Mucosa of stomach (tissue), 1 donor: Measurements from ENCODE around the gene SDHAF2.
A peak's percentile ranks its signal among the peaks of the same experiment; 100 is the strongest.
"Not testable (repeated sequence)": the region's sequence is repeated elsewhere in the genome, so short reads cannot be mapped to it uniquely, and the experiment has no call there.

Experiments
- H3K27me3 ChIP-seq: one replicate; pipeline ENCODE4 v1.7.0; 2013; ENCODE audit warnings: mild to moderate bottlenecking, low read length; ENCODE audit not compliant: control insufficient read depth, insufficient read depth
- H3K36me3 ChIP-seq: one replicate; pipeline ENCODE4 v1.7.0; 2013; ENCODE audit warnings: low read length; ENCODE audit not compliant: control insufficient read depth, insufficient read depth
- H3K4me1 ChIP-seq: one replicate; pipeline ENCODE4 v1.7.0; 2013; ENCODE audit warnings: mild to moderate bottlenecking, low read length; ENCODE audit not compliant: control insufficient read depth, insufficient read depth
- H3K4me3 ChIP-seq: one replicate; pipeline ENCODE4 v1.7.0; 2013; ENCODE audit warnings: low read length
- H3K9ac ChIP-seq: one replicate; pipeline ENCODE4 v1.7.0; 2013; ENCODE audit warnings: mild to moderate bottlenecking, low read length, moderate library complexity
- H3K9me3 ChIP-seq: one replicate; pipeline ENCODE4 v1.7.0; 2013; ENCODE audit warnings: mild to moderate bottlenecking, low read length, moderate library complexity; ENCODE audit not compliant: control insufficient read depth
- donor health status: Pancreatic carcinoma.

The SDHAF2 gene

DNA sequence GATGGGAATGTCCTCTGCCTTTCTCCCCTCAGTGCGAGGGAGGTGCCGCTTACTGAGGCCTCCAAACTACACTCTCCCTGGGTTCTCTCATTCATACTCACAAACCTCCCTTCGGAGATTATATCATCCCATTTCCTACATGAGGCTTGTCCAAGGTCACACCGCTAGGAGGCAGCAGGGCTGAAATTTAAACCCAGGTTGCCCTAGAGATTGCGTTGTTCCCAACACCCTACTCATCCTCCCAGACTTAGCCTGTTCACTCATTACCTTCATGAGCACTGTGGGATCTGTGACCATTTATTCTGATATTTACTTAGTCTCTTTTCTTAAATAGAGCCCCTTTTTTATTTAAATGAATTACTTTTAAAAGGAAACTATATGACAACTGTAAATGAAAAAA is 31.1 kb downstream of the SDHAF2 start:
- H3K9me3 ChIP-seq: no peaks in the 10 kb centered on the region
- H3K9ac ChIP-seq: no peak overlapping the region
- H3K36me3 ChIP-seq: no peaks in the 10 kb centered on the region
- no peaks in the 10 kb centered on the region for H3K4me1 ChIP-seq
- no peaks in the 10 kb centered on the region for H3K27me3 ChIP-seq
- H3K4me3 ChIP-seq: no peak overlapping the region

DNA sequence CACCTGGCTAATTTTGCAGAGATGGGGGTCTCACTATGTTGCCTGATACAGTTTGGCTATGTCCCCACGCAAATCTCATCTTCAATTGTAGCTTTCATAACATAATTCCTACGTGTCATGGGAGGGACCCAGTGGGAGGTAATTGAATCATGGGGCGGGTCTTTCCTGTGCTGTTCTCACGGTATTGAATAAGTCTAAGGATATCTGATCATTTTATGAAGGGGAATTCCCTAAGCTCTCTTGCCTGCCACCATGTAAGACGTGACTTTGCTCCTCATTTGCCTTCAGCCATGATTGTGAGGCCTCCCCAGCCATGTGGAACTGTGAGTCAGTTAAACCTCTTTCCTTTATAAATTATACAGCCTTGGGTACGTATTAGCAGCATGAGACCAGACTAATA is 37.7 kb downstream of the SDHAF2 start:
- not testable (repeated sequence) for H3K36me3 ChIP-seq, H3K4me1 ChIP-seq, H3K9me3 ChIP-seq, H3K9ac ChIP-seq, H3K4me3 ChIP-seq, H3K27me3 ChIP-seq

DNA sequence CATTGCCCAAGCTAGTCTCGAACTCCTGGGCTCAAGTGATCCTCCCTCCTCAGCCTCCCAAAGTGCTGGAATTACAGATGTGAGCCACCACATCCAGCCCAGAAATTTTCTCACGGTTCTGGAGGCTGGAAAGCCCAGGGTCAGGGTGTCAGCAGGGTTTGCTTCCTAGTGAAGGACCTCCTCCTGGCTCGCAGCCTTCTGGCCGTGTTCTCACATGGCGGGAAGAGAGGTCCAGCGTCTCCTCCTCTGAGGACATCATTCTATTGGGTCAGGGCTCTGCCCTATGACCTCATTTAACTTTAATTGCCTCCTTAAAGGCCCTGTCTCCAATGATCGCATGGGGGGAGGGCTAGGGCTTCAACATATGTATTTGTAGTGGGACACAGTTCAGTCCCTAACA is 38.1 kb downstream of the SDHAF2 start:
- no peaks in the 10 kb centered on the region for H3K36me3 ChIP-seq
- no peak overlapping the region for H3K4me3 ChIP-seq
- no peak overlapping the region for H3K9ac ChIP-seq
- no peaks in the 10 kb centered on the region for H3K27me3 ChIP-seq
- no peaks in the 10 kb centered on the region for H3K4me1 ChIP-seq
- no peaks in the 10 kb centered on the region for H3K9me3 ChIP-seq

DNA sequence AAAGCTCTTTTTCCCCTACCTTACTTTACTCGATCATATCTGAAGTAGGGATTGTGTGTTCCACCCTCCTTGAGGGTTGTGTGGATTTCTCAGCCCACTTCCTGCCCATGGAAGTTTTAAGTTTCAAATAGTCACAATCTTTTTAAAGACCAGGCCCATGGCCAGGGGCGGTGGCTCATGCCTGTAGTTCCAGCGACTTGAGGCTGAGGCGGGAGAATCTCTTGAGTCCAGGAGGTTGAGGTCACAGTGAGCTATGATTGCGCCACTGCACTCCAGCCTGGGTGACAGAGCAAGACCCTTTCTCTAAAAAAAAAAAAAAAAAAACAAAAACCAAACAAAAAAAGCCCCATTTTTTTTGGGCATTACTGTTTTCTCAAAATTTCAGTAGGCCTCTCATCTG is 42.4 kb downstream of the SDHAF2 start:
- no peak overlapping the region for H3K9ac ChIP-seq
- H3K4me1 ChIP-seq: no peaks in the 10 kb centered on the region
- H3K27me3 ChIP-seq: no peaks in the 10 kb centered on the region
- no peaks in the 10 kb centered on the region for H3K36me3 ChIP-seq
- H3K9me3 ChIP-seq: no peaks in the 10 kb centered on the region
- no peak overlapping the region for H3K4me3 ChIP-seq

DNA sequence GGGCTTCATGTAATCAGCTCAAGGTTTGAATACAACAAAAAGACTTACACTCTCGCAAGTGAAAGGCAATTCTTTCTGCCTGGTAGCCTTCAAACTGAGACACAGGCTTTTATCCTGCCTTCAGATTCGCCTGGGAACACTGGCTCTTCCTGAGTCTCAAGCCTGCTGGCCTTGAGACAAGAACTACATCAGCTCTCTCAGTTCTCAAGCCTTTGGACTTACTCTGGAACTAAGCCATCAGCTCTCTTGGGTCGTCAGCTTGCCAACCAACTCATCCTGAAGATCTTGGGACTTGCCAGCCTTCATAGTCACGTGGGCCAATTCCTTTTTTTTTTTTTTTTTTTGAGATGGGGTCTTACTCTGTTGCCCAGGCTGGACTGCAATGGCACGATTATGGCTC is 42.9 kb downstream of the SDHAF2 start:
- H3K9me3 ChIP-seq: no peaks in the 10 kb centered on the region
- H3K9ac ChIP-seq: no peak overlapping the region
- peaks cover 1% of the 10 kb centered on the region for H3K27me3 ChIP-seq
- H3K4me3 ChIP-seq: no peak overlapping the region
- H3K4me1 ChIP-seq: peaks cover 6% of the 10 kb centered on the region
- H3K36me3 ChIP-seq: no peaks in the 10 kb centered on the region

DNA sequence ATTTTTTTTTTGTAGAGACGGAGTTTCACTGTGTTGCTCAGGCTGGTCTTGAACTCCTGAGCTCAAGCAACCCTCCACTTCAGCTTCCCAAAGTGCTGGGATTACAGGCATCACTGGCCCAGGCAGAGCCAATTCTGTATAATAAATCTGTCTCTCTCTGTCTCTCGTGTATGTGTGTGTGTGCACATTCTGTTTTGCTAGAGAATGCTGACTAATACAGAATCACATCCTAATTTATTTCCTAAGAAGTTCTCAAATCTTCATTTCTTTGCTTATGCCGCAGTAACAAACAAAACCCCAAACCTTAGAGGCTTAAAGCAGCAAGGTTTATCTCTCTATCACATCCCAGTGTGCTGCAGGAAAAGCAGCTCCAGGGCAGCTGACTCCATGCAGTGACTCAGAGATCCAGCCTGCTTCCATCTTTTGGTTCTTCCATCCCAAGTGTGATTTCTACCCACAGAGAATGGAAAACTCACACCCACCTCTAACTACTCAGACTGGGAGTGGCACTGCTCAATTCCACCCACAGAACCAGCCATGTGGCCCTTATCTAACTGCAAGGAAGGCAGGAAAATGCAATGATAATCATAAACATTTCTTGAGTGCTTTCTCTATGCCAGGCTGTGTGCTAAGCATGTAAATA is 43.6 kb downstream of the SDHAF2 start:
- Histone ChIP-seq H3K36me3 (no peaks in the 10 kb centered on the region), H3K27me3 (peaks cover 8% of the 10 kb centered on the region), H3K9ac (no peak overlapping the region), H3K4me3 (no peak overlapping the region), H3K4me1 (peaks cover 9% of the 10 kb centered on the region), H3K9me3 (no peaks in the 10 kb centered on the region)

DNA sequence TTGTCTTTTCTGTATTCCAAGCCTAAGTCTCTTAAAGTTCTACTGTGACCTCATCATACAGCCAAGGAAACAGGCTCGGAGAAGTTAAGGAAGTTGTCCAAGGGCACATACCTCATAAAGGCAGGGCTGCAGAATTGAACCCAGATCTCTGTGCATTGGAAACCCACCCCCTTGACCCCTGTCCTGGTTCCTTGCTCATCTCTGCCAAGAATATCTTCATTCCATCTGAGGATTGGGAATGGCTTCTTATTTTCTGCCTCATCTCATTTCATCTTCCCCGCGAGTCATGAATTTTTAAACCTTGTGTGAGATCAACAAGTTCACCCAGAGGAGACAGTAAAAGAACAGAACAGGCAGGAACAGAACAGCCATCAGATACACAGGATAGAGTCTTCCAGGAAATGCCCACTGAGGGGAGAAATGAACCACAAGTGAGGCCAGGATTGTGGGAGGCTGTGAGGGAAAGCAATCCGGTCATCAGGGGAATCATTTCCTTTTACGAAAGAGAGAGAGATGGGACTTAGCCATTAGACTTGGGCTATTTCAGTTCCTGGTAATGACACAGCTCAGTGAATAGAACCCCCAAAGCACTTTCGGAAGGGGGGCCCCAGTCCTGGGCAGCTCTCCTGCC is 44.2 kb downstream of the SDHAF2 start:
- Histone ChIP-seq H3K4me1 (peaks cover 9% of the 10 kb centered on the region), H3K27me3 (peaks cover 13% of the 10 kb centered on the region), H3K9ac (no peak overlapping the region), H3K4me3 (no peak overlapping the region), H3K9me3 (no peaks in the 10 kb centered on the region), H3K36me3 (no peaks in the 10 kb centered on the region)

DNA sequence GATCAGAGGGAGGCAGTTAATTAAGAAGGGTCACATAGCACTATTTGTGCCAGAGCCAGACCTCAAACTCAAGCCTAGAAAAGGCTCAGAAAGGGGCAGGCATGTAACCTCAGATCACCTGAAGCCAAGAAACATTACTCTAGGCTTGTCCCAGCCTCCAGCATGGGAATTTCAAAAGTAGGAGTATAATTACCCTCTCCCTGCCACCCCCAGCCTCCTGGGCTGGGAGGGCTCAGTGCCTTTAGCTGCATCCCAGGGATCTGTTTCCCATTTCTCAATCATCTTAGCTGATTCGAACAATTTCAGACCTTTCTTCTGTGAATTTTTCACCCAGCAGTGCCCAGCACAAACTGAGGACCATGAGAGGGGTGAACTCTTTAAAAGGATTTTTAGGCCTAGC is 45.5 kb downstream of the SDHAF2 start:
- Histone ChIP-seq H3K36me3 (no peaks in the 10 kb centered on the region), H3K4me3 (no peak overlapping the region), H3K9me3 (no peaks in the 10 kb centered on the region), H3K9ac (no peak overlapping the region), H3K4me1 (peaks cover 9% of the 10 kb centered on the region), H3K27me3 (peaks cover 13% of the 10 kb centered on the region)

DNA sequence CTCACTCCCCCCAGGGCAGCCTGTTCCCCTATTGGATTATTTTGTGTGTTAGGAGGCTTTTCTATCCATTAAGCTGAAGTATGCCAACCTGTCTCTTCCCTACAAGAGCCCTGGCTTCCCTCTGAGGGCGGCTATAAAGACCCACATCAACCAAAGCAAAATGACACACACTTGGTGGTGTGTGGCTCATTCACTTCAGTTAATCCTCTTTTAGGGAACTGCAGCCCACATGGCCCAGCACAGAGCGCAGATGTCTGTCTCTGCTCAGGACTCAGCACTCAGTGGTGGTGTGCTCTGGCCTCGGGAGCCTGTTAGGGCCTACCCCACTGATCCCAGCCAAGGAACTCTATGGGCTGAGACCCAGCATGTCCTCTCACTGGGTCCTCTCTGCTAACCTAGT is 46.4 kb downstream of the SDHAF2 start:
- Histone ChIP-seq H3K36me3 (no peaks in the 10 kb centered on the region), H3K9ac (no peak overlapping the region)

DNA sequence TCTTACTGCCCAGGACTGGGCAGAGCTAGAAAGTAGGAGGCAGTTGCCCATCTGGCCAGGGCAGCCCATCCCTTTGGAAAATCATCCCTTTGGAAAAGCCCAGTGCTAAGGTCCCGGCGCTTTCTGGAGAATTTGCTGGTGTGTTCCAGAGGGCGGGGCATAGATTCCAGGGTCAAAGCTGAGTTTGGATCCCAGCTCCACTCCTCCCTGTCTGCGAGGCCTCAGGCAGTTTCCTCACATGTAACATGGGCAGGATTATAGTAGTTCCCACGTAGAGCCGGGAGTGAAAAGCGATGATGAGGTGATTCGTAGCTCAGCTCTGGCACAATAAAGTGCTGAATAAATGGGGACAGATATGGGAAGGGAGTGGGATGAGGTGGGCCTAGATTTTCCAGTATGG is 47.2 kb downstream of the SDHAF2 start:
- Histone ChIP-seq H3K4me3 (no peak overlapping the region), H3K9ac (no peak overlapping the region), H3K9me3 (no peaks in the 10 kb centered on the region), H3K36me3 (no peaks in the 10 kb centered on the region), H3K4me1 (peaks cover 22% of the 10 kb centered on the region), H3K27me3 (peaks cover 13% of the 10 kb centered on the region)

More for the DNA sequence above, 46.4 kb downstream of the SDHAF2 start:
- Histone ChIP-seq H3K4me1 (peaks cover 16% of the 10 kb centered on the region), H3K4me3 (no peak overlapping the region), H3K27me3 (peaks cover 13% of the 10 kb centered on the region), H3K9me3 (no peaks in the 10 kb centered on the region)

DNA sequence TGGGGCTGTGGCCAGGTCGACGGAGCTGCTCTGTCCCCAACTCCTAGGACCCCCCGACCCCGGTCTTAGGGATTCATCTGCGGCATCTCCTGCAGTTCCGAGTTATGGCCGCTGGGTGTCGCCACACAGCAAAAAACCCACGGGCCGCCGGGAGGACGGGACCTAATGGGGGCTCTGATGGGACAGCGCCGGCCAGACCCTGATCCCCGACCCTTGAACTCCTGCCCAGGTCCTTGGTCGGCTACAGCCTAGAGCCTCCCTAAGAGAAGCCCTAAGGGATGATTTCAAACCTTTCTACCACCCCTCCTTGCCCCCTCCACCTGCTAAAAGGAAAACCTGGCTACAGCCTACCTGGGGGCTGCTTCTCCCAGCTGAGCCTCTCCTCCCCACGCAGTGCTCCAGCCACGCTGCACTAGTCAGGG is 47.8 kb downstream of the SDHAF2 start:
- H3K4me1 ChIP-seq: peaks cover 22% of the 10 kb centered on the region
- no peaks in the 10 kb centered on the region for H3K36me3 ChIP-seq
- H3K4me3 ChIP-seq: no peak overlapping the region
- H3K27me3 ChIP-seq: peaks cover 13% of the 10 kb centered on the region
- H3K9me3 ChIP-seq: no peaks in the 10 kb centered on the region
- peak overlapping the region; percentile 30 for H3K9ac ChIP-seq

DNA sequence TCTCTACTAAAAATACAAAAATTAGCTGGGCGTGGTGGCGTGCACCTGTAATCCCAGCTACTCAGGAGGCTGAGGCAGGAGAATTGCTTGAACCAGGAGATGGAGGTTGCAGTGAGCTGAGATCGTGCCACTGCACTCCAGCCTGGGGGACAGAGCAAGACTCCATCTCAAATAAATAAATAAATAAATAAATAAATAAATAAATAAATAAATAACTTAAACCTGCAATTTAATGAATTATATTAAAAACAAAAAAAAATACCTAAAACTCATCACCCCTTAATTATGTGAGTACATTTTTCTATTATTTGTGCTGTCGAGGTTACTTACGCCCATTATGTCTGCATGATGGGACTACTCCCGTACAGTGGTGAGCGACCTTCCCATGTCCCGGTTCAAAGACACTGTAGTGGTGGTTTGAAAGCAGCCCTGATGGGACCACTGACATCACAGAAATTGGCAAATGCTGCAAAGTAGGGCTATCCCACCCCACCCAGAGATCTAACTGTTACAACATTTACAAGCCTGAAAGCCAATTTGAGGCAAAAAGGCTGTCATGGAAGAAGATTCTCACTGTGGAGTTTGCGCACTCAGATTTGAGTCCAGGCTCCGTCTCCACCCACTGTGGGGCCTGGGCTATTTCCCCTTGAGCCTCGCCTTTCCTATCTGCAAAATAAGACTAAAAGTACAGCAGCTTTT is 49.6 kb downstream of the SDHAF2 start:
- not testable (repeated sequence) for H3K9ac ChIP-seq, H3K9me3 ChIP-seq, H3K36me3 ChIP-seq, H3K4me3 ChIP-seq
- peaks cover 22% of the 10 kb centered on the region for H3K4me1 ChIP-seq
- peaks cover 13% of the 10 kb centered on the region for H3K27me3 ChIP-seq
